Measurements from ENCODE around the gene TANK. TPM values are rescaled to one million over a fixed set of nuclear protein-coding genes. Genes with fewer than 3 reads are reported as not detected.

Gene TANK
- total and polyA plus RNA-seq, 2 experiments from 2014 or later, result 27.7 to 35.4 TPM

DNA sequence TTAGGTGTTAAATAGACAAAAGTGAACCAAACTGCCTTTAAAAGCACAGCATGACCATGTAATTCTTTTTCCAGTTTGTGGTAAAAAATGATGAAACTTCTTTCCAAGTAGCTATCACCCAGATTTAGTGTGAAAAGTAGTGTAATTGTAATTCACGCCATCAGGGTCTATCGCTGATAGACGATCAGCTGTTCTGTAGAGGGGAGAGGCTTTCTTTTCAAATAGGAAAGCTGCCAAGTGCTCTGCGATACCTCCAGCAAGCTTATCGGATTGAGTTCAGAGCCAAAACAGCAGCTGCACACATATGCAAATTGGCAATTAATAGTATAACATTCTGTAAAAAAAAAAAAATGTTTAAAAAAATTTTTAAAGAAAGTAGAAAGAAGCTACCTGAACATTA lies 86.1 kb downstream of the TANK start (continued):
- TF ChIP-seq, protein P1, sequence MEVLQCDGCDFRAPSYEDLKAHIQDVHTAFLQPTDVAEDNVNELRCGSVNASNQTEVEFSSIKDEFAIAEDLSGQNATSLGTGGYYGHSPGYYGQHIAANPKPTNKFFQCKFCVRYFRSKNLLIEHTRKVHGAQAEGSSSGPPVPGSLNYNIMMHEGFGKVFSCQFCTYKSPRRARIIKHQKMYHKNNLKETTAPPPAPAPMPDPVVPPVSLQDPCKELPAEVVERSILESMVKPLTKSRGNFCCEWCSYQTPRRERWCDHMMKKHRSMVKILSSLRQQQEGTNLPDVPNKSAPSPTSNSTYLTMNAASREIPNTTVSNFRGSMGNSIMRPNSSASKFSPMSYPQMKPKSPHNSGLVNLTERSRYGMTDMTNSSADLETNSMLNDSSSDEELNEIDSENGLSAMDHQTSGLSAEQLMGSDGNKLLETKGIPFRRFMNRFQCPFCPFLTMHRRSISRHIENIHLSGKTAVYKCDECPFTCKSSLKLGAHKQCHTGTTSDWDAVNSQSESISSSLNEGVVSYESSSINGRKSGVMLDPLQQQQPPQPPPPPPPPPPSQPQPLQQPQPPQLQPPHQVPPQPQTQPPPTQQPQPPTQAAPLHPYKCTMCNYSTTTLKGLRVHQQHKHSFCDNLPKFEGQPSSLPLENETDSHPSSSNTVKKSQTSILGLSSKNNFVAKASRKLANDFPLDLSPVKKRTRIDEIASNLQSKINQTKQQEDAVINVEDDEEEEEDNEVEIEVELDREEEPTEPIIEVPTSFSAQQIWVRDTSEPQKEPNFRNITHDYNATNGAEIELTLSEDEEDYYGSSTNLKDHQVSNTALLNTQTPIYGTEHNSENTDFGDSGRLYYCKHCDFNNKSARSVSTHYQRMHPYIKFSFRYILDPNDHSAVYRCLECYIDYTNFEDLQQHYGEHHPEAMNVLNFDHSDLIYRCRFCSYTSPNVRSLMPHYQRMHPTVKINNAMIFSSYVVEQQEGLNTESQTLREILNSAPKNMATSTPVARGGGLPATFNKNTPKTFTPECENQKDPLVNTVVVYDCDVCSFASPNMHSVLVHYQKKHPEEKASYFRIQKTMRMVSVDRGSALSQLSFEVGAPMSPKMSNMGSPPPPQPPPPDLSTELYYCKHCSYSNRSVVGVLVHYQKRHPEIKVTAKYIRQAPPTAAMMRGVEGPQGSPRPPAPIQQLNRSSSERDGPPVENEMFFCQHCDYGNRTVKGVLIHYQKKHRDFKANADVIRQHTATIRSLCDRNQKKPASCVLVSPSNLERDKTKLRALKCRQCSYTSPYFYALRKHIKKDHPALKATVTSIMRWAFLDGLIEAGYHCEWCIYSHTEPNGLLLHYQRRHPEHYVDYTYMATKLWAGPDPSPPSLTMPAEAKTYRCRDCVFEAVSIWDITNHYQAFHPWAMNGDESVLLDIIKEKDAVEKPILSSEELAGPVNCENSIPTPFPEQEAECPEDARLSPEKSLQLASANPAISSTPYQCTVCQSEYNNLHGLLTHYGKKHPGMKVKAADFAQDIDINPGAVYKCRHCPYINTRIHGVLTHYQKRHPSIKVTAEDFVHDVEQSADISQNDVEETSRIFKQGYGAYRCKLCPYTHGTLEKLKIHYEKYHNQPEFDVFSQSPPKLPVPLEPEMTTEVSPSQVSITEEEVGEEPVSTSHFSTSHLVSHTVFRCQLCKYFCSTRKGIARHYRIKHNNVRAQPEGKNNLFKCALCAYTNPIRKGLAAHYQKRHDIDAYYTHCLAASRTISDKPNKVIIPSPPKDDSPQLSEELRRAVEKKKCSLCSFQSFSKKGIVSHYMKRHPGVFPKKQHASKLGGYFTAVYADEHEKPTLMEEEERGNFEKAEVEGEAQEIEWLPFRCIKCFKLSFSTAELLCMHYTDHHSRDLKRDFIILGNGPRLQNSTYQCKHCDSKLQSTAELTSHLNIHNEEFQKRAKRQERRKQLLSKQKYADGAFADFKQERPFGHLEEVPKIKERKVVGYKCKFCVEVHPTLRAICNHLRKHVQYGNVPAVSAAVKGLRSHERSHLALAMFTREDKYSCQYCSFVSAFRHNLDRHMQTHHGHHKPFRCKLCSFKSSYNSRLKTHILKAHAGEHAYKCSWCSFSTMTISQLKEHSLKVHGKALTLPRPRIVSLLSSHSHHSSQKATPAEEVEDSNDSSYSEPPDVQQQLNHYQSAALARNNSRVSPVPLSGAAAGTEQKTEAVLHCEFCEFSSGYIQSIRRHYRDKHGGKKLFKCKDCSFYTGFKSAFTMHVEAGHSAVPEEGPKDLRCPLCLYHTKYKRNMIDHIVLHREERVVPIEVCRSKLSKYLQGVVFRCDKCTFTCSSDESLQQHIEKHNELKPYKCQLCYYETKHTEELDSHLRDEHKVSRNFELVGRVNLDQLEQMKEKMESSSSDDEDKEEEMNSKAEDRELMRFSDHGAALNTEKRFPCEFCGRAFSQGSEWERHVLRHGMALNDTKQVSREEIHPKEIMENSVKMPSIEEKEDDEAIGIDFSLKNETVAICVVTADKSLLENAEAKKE (CRISPR knock-in tag; IDR thresholded peaks at IDR 0.05), result no peak
- TF ChIP-seq, protein P2, sequence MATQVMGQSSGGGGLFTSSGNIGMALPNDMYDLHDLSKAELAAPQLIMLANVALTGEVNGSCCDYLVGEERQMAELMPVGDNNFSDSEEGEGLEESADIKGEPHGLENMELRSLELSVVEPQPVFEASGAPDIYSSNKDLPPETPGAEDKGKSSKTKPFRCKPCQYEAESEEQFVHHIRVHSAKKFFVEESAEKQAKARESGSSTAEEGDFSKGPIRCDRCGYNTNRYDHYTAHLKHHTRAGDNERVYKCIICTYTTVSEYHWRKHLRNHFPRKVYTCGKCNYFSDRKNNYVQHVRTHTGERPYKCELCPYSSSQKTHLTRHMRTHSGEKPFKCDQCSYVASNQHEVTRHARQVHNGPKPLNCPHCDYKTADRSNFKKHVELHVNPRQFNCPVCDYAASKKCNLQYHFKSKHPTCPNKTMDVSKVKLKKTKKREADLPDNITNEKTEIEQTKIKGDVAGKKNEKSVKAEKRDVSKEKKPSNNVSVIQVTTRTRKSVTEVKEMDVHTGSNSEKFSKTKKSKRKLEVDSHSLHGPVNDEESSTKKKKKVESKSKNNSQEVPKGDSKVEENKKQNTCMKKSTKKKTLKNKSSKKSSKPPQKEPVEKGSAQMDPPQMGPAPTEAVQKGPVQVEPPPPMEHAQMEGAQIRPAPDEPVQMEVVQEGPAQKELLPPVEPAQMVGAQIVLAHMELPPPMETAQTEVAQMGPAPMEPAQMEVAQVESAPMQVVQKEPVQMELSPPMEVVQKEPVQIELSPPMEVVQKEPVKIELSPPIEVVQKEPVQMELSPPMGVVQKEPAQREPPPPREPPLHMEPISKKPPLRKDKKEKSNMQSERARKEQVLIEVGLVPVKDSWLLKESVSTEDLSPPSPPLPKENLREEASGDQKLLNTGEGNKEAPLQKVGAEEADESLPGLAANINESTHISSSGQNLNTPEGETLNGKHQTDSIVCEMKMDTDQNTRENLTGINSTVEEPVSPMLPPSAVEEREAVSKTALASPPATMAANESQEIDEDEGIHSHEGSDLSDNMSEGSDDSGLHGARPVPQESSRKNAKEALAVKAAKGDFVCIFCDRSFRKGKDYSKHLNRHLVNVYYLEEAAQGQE (IDR thresholded peaks at IDR 0.05; ENCODE audit: unreplicated experiment), result no peak

DNA sequence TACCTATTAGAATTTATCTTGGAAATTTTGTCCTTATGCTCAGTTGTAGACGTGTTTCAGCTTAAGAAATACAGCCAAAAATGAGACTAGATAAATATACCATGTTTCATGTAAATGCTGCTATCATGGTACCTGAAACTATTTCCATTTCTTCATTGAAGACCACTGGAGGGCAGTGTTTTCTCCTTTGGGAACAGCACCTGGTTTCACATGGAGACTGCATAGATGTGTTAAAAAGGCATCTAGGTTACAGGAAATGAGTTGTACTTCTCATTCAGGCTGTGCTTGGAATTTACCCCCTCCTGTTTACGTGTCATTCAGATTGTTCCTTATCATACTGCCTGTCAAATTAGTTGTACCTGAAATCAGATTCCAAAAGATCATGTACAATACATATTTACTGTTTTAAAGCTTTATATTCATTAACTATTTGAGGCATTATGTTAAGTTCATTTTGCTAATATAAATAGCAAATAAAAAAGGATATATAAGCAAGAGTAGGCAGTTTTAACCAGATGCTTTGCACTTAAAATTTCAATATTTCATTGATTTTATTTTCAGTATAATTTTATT lies 90.7 kb downstream of the TANK start:
- Histone ChIP-seq H4K20me1 (replicated peaks; ENCODE audit: insufficient read depth) (no peaks in the 10 kb centered on the region), H3K27me3 (ENCODE audit: insufficient read depth) (peaks cover 21% of the 10 kb centered on the region), H3K4me2 (no peak overlapping the region), H3K27ac (ENCODE audit: low read depth) (no peak overlapping the region), H2AFZ (no peak overlapping the region), H3K79me2 (replicated peaks; ENCODE audit: insufficient read depth) (no peaks in the 10 kb centered on the region), H3K4me1 (ENCODE audit: insufficient read depth) (peaks cover 22% of the 10 kb centered on the region), H3F3A (replicated peaks; ENCODE audit: low read depth) (no peaks in the 10 kb centered on the region), H3K9me2 (ENCODE audit: insufficient read depth) (no peaks in the 10 kb centered on the region), H3K36me3 (ENCODE audit: insufficient read depth) (no peaks in the 10 kb centered on the region), H3K4me3 (no peak overlapping the region)
- peak; percentile 93 for DNase-seq (ENCODE audit: low spot score)
- Mint-ChIP-seq H3K9me3 (no peaks in the 10 kb centered on the region), H3K27me3 (ENCODE audit: insufficient read depth, low read depth, poor library complexity) (peaks cover 4% of the 10 kb centered on the region), H3K27ac (no peak overlapping the region), H3K4me3 (no peak overlapping the region), H3K4me1 (peaks cover 28% of the 10 kb centered on the region), H3K36me3 (ENCODE audit: low read depth) (no peaks in the 10 kb centered on the region)
- no peak for TF ChIP-seq CREB1 (CRISPR knock-in tag; IDR thresholded peaks at IDR 0.05; ENCODE audit: low read depth)
- TF ChIP-seq, protein P3, sequence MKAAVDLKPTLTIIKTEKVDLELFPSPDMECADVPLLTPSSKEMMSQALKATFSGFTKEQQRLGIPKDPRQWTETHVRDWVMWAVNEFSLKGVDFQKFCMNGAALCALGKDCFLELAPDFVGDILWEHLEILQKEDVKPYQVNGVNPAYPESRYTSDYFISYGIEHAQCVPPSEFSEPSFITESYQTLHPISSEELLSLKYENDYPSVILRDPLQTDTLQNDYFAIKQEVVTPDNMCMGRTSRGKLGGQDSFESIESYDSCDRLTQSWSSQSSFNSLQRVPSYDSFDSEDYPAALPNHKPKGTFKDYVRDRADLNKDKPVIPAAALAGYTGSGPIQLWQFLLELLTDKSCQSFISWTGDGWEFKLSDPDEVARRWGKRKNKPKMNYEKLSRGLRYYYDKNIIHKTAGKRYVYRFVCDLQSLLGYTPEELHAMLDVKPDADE (IDR thresholded peaks at IDR 0.05), result 0 out of 2 replicates have a peak, but pooled peaks have one; percentile 24
- no peak for TF ChIP-seq POLR2AphosphoS5 (IDR thresholded peaks at IDR 0.05; ENCODE audit: low read depth)
- TF ChIP-seq, protein P4, sequence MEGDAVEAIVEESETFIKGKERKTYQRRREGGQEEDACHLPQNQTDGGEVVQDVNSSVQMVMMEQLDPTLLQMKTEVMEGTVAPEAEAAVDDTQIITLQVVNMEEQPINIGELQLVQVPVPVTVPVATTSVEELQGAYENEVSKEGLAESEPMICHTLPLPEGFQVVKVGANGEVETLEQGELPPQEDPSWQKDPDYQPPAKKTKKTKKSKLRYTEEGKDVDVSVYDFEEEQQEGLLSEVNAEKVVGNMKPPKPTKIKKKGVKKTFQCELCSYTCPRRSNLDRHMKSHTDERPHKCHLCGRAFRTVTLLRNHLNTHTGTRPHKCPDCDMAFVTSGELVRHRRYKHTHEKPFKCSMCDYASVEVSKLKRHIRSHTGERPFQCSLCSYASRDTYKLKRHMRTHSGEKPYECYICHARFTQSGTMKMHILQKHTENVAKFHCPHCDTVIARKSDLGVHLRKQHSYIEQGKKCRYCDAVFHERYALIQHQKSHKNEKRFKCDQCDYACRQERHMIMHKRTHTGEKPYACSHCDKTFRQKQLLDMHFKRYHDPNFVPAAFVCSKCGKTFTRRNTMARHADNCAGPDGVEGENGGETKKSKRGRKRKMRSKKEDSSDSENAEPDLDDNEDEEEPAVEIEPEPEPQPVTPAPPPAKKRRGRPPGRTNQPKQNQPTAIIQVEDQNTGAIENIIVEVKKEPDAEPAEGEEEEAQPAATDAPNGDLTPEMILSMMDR (conservative IDR thresholded peaks at IDR 0.05; ENCODE audit: low read depth in 2 of 2), result peak; percentile 86 to 88
- TF ChIP-seq, protein P2 (IDR thresholded peaks at IDR 0.05; ENCODE audit: unreplicated experiment), result no peak
- TF ChIP-seq STAT1 (IDR thresholded peaks at IDR 0.05; ENCODE audit: unreplicated experiment), result no peak
- ATAC-seq, result peak; percentile 91
